HG03457 (cell line): Measurements from ENCODE around the gene TNFSF8.

Experiments
- ATAC-seq: cut with Tn5 transposase; IDR thresholded peaks from one replicate; pipeline ENCODE4 v1.9.1; 2021; ENCODE audit warnings: moderate number of reproducible peaks; ENCODE audit not compliant: unreplicated experiment

Gene TNFSF8

DNA sequence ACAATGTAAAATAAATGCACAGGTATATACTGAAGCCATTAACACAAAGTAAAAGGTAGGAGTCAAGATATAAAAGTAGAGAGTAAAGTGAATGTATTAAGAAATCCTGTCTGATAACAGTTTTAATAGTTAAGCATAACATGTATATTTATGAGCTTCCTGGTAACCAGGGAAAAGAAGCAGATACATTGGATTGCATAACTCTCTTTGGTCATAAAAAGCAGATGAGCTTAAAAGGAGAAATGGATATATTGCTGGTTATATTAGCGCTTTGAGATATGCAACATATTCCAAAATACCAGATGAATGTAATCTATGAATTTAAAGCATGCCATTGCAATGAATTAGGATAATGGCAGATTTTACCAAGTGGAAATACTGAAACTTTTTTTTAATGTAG lies 6.2 kb upstream of the TNFSF8 start:
- no peak for ATAC-seq

DNA sequence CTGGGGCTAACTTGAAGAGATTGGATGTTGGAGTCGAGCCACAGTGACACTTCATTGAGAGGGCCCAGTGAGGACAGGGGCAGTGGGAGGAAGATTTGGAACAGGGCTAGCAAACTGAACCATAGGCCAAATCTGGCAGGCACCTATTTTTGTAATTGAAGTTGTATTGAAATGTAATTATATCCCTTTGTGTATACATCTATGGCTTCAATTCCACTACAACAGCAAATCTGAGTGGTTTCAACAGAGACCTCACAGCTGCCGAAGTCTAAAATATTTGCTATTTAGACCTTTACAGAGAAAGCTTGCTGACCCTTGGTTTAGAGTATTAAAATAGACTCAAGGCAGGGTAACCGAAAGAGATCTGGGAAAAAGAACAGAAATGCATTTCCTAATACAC lies 4.7 kb upstream of the TNFSF8 start:
- ATAC-seq: no peak

DNA sequence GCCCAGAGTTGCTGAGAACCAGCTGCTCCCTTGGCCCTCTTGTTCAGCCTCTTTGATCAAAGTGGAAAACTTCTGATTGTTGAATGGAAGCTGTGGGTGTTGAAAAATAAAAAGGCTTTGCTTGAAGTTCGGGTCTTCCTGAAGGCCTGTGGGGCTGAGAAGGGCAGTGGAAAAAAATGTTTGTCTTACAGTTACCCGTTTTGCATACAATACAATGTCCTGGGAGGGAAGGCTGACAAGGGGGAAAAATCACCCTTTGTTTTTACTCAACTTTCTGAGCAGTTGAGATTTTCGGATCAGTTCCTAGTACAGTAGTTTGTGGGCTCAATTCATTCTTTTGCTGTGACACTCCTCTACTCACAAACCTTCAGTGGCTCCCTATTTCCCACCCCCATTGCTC lies 2.1 kb upstream of the TNFSF8 start:
- no peak for ATAC-seq

DNA sequence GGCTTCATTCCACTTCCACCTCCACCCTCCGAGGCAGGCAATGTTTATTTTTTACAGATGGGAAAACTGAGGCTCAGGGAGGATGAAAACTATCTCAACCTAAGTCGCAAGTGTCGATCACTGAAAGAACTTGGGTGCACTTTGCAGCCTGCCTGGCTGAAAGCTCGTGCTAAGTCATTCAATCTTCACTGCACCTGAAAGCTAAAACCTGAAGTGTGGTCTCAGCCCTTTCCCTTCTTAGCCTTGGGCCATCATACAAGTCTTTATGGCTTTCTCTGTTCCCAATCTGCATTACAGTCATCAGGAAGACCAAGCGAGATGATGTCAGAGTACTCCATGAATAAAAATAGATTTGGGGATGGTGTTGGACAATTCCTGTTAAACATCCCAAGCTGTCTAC lies 1.0 kb upstream of the TNFSF8 start:
- ATAC-seq: no peak

DNA sequence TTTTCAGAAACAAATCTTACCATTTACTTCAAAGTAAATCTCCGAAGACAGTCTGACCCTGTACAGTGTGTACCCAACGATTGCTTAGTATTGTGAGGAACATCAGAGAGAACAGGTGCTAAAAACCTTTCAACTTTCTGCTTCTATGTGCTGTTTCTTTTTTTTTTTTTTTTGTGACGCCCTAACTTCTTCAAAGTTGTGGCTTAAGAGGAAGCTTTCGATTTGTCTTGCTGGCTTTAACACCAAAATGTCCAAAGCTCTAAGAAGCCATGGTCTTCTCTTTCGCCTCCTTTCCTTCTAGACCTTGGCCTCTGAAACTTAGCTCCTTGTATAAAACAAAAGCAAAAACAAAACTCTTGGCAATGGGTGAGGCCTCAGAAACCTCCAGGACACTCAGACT lies 1.2 kb downstream of the TNFSF8 start:
- ATAC-seq: no peak

DNA sequence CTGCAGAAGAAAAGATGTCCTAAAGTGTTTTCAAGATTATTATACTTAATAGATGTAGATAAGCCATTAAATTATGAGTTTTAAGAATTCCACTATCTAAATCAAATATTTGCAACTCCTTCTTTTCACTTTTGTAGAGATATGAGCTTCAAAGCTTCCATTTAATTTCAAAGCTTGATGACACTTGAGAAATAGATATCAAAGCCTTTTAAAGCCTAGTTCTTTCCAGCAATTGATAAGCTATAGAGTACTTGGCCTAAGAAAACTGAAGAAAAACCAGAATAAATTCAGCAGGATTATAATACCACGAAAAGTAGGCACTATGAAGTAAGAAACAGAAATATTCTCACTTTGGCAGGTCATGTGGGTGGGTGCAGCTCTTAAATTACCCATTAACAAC lies 1.7 kb downstream of the TNFSF8 start:
- no peak for ATAC-seq

DNA sequence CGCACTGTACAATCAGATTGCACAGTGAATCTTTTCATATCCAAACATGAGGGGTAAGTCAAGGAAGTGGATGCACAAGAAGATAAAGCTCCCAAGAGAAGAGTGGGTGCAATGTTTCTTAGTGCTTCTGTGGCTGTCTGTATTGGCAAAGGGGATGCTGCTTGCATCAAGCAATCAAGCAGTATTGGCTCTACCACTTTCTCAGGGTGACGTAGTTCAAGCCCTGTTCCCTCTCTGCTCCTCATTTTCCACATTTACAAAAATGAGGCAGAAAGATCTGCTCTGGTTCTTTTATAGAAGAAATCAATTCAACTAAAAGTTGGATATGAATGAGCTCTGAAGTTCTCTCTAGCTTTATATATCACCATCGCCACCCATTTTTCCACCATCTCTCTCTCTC lies 2.3 kb downstream of the TNFSF8 start:
- ATAC-seq: no peak

DNA sequence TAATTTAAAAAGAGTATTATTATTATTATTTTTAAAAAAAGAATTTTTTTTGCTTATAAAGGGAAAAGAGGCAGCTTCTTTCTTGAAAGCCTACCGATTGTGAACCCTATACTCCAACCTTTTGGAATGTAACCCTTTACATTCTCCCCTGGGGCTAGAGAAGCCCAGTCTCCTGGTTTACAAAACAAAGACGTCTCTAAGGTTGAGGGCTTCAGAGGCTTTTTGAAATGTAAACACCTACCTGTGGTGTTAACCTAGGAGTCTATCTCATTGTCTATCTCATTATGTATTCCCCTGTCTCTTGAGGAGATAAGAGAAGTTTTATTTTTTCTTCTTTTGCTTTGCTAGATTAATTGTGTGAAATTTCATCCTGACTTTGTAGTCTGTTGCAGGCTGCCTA lies 4.7 kb downstream of the TNFSF8 start:
- no peak for ATAC-seq

DNA sequence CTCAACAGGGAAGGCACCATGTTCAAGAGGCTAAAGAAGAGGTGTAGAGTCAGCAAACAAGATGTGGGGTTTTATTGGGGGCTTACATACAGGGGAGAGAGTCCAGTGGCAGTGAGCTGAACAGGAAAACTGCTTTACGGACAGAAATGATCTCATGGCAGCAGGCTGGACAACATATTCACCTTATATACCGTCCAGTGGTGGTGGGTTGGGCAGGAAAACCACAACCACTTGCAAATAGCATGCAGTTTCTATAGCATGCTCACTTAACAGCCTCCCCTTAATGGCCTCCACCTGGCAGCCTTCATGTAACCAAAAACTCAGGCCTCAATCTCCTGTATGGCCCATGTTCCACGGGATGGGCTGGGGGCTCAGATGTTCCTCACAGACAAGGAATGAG lies 5.4 kb downstream of the TNFSF8 start:
- ATAC-seq: no peak

DNA sequence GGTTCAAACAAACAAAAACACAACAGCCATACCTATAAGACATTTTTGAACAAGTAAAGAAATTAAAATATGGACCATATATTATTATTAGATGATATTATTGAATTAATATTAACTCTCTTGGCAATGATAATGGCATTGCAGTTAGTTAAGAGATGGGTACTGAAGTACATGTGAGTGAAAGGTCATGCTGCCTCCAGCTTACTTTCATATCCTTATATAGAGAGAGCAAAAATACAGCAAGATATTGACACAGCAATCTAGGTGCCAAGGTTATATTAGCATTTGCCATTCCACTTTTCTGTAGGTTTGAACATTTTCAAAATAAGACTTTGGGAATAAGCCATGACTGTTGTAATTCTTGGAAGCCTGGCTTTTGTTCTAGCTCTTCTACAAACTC lies 6.1 kb downstream of the TNFSF8 start:
- no peak for ATAC-seq

DNA sequence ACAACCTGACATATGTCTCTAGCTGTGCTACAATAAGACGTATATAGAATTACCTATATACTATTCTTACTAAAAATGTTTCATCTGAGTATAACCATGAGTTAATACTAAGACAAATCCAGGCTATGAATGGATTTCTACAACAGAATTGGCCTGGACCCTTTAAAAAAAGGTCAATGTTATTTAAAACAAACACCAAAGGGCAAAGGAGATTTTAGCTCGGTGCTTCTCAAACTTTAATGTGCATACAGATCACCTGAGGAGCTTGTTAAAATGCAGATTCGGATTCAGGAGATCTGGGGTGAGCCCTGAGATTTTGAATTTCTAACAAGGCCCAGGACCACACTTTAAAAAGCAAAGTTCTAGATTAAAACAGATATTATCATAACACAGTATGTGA lies 6.5 kb downstream of the TNFSF8 start:
- ATAC-seq: no peak

DNA sequence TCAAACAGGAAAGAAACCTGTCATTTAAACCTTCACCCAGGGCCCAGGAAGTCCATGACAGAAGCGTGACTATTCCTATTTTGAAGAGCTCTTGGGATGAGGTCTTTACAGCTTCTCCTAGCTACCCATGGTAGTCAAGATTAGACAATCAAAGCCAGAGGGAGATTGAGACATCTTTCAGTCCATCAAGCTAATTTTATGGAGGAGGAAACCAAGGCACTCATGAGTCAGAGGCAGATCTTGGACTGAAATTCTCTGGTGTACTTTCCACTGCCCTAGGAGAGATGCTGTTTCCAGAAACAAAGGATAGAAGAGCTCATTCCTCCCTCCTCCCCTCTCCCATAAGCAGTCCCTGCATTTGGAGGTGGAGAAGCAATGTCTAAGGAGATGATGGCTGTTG lies 9.2 kb downstream of the TNFSF8 start:
- no peak for ATAC-seq

DNA sequence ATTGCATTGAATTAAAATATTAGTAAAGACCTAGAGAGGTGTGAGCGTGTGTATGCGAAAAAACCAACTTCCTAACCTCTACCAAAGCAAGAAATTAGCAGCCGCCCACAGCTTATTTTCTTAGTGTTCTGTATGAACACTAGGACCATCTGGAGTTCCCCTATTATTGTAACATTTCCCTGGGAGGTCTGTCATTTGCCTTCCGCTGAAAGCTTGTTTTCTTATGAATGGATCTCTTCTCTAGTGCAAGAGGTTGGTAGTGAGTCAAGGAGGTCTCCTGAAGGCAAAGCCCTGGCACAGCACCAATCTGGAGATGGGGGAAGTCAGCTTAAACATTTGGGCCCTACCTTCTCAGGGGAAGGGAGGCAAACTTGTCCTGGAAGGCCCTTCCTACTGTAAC lies 10.8 kb downstream of the TNFSF8 start:
- ATAC-seq: no peak

DNA sequence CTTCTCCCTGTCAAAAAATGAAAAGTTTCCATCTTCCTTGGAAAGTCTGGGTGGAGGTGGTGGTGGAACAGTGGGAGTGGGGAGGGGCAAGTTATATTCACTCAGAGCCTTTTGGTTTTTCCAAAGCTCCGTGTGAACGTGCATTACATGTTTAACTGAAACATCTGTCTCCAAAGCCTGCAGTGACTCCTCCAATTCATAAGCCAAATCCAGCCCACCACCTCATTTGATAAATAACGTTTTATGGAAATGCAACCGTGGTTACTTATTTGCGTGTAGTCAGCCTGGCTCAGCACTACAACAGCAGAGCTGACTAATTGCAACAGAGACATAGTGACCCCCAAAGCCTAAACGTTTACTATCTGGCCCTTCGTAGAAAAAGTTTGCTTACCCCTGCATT lies 13.9 kb downstream of the TNFSF8 start:
- ATAC-seq: no peak

DNA sequence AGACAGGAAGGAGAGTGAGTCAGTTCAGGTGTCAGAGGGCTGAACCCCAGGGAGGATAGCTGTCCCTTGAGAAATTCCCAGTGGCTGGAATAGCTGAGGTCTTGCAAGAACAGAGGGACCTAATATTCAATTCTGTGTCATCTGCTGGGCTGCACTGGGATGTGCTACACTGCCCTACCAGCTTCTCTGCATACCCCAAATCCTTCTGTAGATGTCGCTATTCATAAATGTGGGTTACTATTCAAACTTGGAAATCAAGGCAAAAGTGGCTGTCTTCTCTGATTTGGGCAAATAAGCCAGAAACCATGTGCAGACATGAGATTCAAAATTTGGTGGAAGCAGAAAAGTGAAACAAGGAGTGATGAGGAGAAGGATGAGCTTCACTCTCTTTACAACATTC lies 16.3 kb downstream of the TNFSF8 start:
- ATAC-seq: no peak

DNA sequence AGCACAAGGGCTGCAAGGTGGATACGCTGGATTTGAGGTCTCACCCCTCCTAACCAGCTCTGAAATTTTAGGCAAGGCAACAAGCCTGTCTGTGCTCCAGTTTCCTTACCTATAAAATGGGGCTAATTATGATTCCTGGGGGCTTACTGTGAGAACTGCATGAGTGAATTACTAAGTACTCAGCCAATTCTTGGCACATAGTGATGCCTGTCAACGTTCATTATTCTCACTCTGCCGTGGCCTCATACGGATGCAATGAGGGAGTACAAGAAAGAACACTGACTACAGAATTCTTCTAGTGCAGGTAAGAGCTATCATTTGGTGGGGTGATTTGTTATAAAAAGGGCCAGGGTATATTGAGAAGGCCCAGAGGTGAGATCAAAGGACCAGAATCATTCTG lies 16.7 kb downstream of the TNFSF8 start:
- ATAC-seq: no peak

DNA sequence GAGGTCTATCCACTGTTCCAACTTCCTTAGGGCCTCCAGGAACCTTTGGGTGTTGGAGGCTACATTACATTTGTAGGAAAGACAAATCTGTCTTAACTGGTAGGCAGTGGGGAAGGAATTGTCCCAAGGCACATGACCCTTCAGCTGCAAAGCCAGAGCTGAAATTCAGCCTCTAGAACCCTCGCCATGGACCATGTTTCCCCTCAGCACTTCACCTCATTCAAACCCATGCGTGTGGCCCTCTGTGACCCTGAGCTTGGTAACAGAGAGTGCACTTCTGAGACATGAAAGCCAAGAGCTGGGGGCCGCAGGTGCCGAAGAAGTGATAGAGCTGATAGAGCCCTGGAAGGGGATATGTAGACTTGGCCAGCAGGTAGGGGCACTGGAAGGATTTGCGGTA lies 17.2 kb downstream of the TNFSF8 start:
- no peak for ATAC-seq

DNA sequence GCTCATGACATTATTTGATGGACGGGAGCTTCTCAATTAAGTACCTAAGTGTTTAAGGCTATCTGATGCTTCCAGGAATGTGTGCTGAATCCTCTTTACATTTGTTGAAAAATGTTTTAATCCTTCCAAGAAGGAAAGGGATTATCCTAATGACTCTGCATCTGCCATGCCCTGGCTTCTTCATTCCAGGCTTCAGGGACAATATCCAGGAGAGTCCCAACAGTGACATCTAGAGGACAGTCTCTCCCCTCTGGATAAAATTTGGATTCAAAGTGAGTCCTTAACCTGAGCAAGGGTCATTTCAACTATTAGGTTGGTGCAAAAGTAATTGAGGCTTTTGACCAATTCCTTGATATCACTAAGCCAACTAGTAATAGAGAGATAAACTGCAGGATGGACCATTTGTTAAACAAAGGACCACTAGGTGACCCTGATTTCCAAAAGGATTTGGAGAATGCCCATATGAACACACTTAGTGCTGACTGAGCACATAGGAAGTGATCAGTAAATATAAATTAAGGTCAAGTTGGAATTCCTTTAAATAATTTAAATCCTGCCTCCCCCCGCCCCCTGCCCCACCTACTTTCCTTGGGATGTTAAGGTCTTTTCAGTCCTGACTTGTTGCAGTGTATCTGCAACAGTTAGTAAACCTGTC lies 19.1 kb downstream of the TNFSF8 start:
- ATAC-seq: no peak

DNA sequence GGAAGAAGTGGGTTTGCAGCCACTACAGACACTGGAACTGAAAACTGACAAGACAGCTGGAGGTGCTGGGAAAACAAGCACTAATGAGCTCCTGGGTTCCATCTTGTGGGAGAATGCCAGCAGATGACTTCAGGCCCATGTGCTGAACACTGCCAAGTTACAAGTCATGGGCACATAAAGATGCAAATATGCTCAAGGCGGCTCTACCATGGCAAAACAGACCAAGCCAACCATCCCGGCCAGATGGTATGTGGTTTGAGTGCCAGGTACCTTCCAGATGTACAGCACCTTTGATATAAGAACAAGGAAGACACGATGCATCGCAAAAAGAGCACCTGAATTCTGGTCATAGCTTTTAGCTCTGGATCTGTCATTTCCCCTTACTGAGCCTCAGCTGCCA lies 19.9 kb downstream of the TNFSF8 start:
- no peak for ATAC-seq

DNA sequence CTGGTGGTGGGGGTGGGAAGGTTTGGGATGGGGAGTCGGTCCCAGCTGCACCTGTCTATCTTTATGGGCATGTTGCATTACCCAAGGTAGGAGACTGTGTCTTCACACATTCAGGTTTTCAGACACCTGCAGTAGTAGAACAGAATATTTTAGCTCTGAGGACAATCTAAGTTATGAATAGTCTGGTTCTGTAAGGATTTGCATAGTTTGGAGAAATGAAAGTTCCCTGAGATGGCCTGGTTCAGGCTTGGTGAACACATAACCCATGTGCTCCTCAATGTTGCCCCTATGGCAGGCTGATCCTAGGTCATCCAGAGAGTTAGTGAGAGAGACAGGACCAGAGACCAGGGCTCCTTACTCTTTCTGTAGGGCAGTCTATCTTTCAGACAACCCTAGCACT lies 20.7 kb downstream of the TNFSF8 start:
- ATAC-seq: no peak

DNA sequence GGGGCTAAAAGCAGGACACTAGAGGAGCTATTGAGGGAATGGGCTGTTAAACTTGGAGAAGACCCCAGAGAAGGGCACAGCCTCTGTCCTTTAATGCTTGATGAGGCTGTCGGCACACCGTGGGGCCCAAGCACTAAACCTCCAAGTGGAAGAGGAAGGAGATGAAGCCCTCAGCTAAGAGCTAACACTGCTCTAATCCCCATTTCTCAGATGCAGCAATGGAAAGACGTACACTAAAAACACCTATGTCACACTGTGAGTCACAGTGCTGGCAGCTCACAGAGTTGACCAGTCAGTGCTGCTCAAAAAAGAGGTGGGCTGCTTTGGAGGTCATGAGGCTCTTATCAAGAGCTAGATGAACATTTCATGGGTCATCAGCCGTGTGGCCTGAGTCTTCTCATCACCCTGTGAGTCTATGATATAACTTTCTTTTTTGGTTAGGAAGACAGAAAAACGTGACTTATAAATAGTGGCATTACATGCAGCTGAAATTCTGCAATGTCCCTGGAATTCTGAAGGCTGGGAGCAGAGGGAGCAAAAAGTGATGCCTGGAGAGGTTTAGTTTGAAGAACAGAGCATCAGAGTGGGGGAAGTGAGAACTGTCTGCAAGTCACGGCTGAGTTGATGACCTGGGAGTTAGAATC lies 21.5 kb downstream of the TNFSF8 start:
- ATAC-seq: no peak

DNA sequence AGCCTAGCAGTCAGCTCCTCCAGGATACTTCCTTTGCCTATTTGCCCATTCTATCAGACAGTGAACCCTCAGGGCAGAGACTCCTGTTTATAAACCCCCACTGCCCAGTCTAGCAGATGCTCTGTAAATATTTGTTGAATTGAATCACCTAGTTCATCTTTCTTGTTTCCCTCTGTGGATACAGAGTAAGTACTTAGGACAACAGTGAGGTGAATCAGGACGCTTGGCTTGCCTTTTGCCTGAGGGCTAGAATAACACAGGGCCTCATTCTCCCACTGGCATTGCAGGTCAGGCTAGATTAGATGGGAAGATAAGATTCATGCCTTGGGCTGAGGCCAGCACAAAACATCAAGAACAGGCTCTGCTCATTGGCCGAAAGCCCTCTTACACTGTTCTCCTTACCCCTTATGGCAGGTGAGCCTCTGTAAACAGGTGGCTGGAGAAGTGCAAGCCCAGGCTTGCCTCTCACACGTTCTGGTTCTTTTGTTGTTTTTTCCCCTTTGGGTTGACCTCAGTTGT lies 22.2 kb downstream of the TNFSF8 start:
- ATAC-seq: no peak
